Measurements from ENCODE around the gene ZFP14.
A peak's percentile ranks its signal among the peaks of the same experiment; 100 is the strongest.

Gene ZFP14

GRCh38 chr19:36378625-36379509 lies at the start of gene ZFP14:
Gene ZFP14 (minus strand): TSS chr19:36379201. CDS start chr19:36367892, 11,309 bp downstream.
- Mint-ChIP-seq H3K4me1 (ENCODE audit: low read depth) (peaks cover 8% of the 10 kb centered on the region), H3K4me3 (peak within 1 kb of the TSS; percentile 87), H3K27ac (peak within 1 kb of the TSS; percentile 85), H3K27me3 (ENCODE audit: low read depth) (no peaks in the 10 kb centered on the region), H3K9me3 (peaks cover 29% of the 10 kb centered on the region), H3K36me3 (ENCODE audit: low read depth) (peaks cover 14% of the 10 kb centered on the region)
- DNase-seq (ENCODE audit: low spot score): peak; percentile 95

GRCh38 chr19:36423925-36424324 lies 44.9 kb upstream of the ZFP14 start:
- DNase-seq (ENCODE audit: low spot score): no peak
- Mint-ChIP-seq H3K4me3 (no peak overlapping the region), H3K4me1 (ENCODE audit: low read depth) (no peaks in the 10 kb centered on the region), H3K27ac (no peak overlapping the region), H3K9me3 (peaks cover 50% of the 10 kb centered on the region), H3K36me3 (ENCODE audit: low read depth) (peaks cover 3% of the 10 kb centered on the region), H3K27me3 (ENCODE audit: low read depth) (peaks cover 14% of the 10 kb centered on the region)

- no peak for DNase-seq (ENCODE audit: low spot score)
- H3K36me3 Mint-ChIP-seq (ENCODE audit: low read depth): peaks cover 14% of the 10 kb centered on the region
- peak overlapping the region; percentile 11 for H3K4me3 Mint-ChIP-seq
- peaks cover 14% of the 10 kb centered on the region for H3K4me1 Mint-ChIP-seq (ENCODE audit: low read depth)
- no peak overlapping the region for H3K27ac Mint-ChIP-seq
- peaks cover 54% of the 10 kb centered on the region for H3K9me3 Mint-ChIP-seq
- H3K27me3 Mint-ChIP-seq (ENCODE audit: low read depth): peaks cover 14% of the 10 kb centered on the region
These were observed 42.9 kb upstream of the ZFP14 start for GRCh38 chr19:36421749-36422481.

- H3K4me1 Mint-ChIP-seq (ENCODE audit: low read depth): peaks cover 14% of the 10 kb centered on the region
- H3K4me3 Mint-ChIP-seq: peak overlapping the region; percentile 58
- DNase-seq (ENCODE audit: low spot score): no peak
- peaks cover 14% of the 10 kb centered on the region for H3K27me3 Mint-ChIP-seq (ENCODE audit: low read depth)
- peaks cover 53% of the 10 kb centered on the region for H3K9me3 Mint-ChIP-seq
- H3K27ac Mint-ChIP-seq: no peak overlapping the region
- H3K36me3 Mint-ChIP-seq (ENCODE audit: low read depth): peaks cover 16% of the 10 kb centered on the region
These were observed 42.2 kb upstream of the ZFP14 start for GRCh38 chr19:36420961-36421748.

- Mint-ChIP-seq H3K4me3 (peak within 1 kb of the TSS; percentile 93), H3K27me3 (ENCODE audit: low read depth) (peaks cover 14% of the 10 kb centered on the region), H3K4me1 (ENCODE audit: low read depth) (peaks cover 14% of the 10 kb centered on the region), H3K36me3 (ENCODE audit: low read depth) (peaks cover 32% of the 10 kb centered on the region), H3K9me3 (peaks cover 50% of the 10 kb centered on the region), H3K27ac (peak within 1 kb of the TSS; percentile 94)
- DNase-seq (ENCODE audit: low spot score): peak; percentile 79
These were observed 39.4 kb upstream of the ZFP14 start, which contains the start of gene ZFP82 for GRCh38 chr19:36418287-36419001. Gene ZFP82 (minus strand): TSS chr19:36418644. CDS start chr19:36409789, 8,855 bp downstream.

GRCh38 chr19:36417752-36418286 lies 38.8 kb upstream of the ZFP14 start:
- Mint-ChIP-seq H3K4me3 (peak overlapping the region; percentile 93), H3K27ac (peak overlapping the region; percentile 94), H3K9me3 (peaks cover 51% of the 10 kb centered on the region), H3K27me3 (ENCODE audit: low read depth) (peaks cover 14% of the 10 kb centered on the region), H3K4me1 (ENCODE audit: low read depth) (peaks cover 14% of the 10 kb centered on the region), H3K36me3 (ENCODE audit: low read depth) (peaks cover 38% of the 10 kb centered on the region)
- DNase-seq (ENCODE audit: low spot score): no peak

- peaks cover 69% of the 10 kb centered on the region for H3K36me3 Mint-ChIP-seq (ENCODE audit: low read depth)
- H3K27ac Mint-ChIP-seq: no peak overlapping the region
- H3K27me3 Mint-ChIP-seq (ENCODE audit: low read depth): no peaks in the 10 kb centered on the region
- peaks cover 61% of the 10 kb centered on the region for H3K9me3 Mint-ChIP-seq
- no peak for DNase-seq (ENCODE audit: low spot score)
- no peak overlapping the region for H3K4me3 Mint-ChIP-seq
- H3K4me1 Mint-ChIP-seq (ENCODE audit: low read depth): no peaks in the 10 kb centered on the region
These were observed 30.8 kb upstream of the ZFP14 start for GRCh38 chr19:36409841-36410240.

- Mint-ChIP-seq H3K4me3 (no peak overlapping the region), H3K9me3 (peaks cover 65% of the 10 kb centered on the region), H3K27me3 (ENCODE audit: low read depth) (no peaks in the 10 kb centered on the region), H3K36me3 (ENCODE audit: low read depth) (peaks cover 73% of the 10 kb centered on the region), H3K4me1 (ENCODE audit: low read depth) (no peaks in the 10 kb centered on the region), H3K27ac (no peak overlapping the region)
- no peak for DNase-seq (ENCODE audit: low spot score)
These were observed 29.1 kb upstream of the ZFP14 start for GRCh38 chr19:36408101-36408500.

GRCh38 chr19:36404498-36404897 lies 25.5 kb upstream of the ZFP14 start:
- Mint-ChIP-seq H3K27me3 (ENCODE audit: low read depth) (no peaks in the 10 kb centered on the region), H3K4me3 (no peak overlapping the region), H3K36me3 (ENCODE audit: low read depth) (peaks cover 76% of the 10 kb centered on the region), H3K4me1 (ENCODE audit: low read depth) (no peaks in the 10 kb centered on the region), H3K27ac (no peak overlapping the region), H3K9me3 (peaks cover 61% of the 10 kb centered on the region)
- DNase-seq (ENCODE audit: low spot score): no peak

GRCh38 chr19:36401475-36401874 lies 22.5 kb upstream of the ZFP14 start:
- H3K4me1 Mint-ChIP-seq (ENCODE audit: low read depth): no peaks in the 10 kb centered on the region
- H3K9me3 Mint-ChIP-seq: peaks cover 46% of the 10 kb centered on the region
- DNase-seq (ENCODE audit: low spot score): no peak
- H3K27ac Mint-ChIP-seq: no peak overlapping the region
- no peaks in the 10 kb centered on the region for H3K27me3 Mint-ChIP-seq (ENCODE audit: low read depth)
- H3K36me3 Mint-ChIP-seq (ENCODE audit: low read depth): peaks cover 72% of the 10 kb centered on the region
- H3K4me3 Mint-ChIP-seq: no peak overlapping the region

- Mint-ChIP-seq H3K27me3 (ENCODE audit: low read depth) (no peaks in the 10 kb centered on the region), H3K4me3 (no peak overlapping the region), H3K9me3 (peaks cover 48% of the 10 kb centered on the region), H3K36me3 (ENCODE audit: low read depth) (peaks cover 68% of the 10 kb centered on the region), H3K27ac (no peak overlapping the region), H3K4me1 (ENCODE audit: low read depth) (no peaks in the 10 kb centered on the region)
- DNase-seq (ENCODE audit: low spot score): no peak
These were observed 19.6 kb upstream of the ZFP14 start for GRCh38 chr19:36398571-36398970.

- no peak overlapping the region for H3K27ac Mint-ChIP-seq
- H3K9me3 Mint-ChIP-seq: peaks cover 57% of the 10 kb centered on the region
- H3K36me3 Mint-ChIP-seq (ENCODE audit: low read depth): peaks cover 51% of the 10 kb centered on the region
These were observed 14.1 kb upstream of the ZFP14 start for GRCh38 chr19:36392916-36393673.

More at GRCh38 chr19:36392916-36393673, 14.1 kb upstream of the ZFP14 start:
- DNase-seq (ENCODE audit: low spot score): no peak
- Mint-ChIP-seq H3K4me3 (no peak overlapping the region), H3K4me1 (ENCODE audit: low read depth) (no peaks in the 10 kb centered on the region), H3K27me3 (ENCODE audit: low read depth) (no peaks in the 10 kb centered on the region)
